GM12891 (cell line): ENCODE measurements around the gene DMD.

ENCODE experiments used
- PAX5 ChIP-seq: IDR thresholded peaks from 2 replicates; pipeline ENCODE4 v1.6.1; 2011; ENCODE audit warnings: low read length, moderate library complexity, mild to moderate bottlenecking; ENCODE audit not compliant: insufficient read depth, severe bottlenecking
- POLR2A ChIP-seq: IDR thresholded peaks from 2 replicates; pipeline ENCODE4 v1.6.1; 2011; ENCODE audit warnings: low read depth, low read length, control low read depth
- POLR2AphosphoS5 ChIP-seq: IDR thresholded peaks from 2 replicates; pipeline ENCODE4 v1.6.1; 2011; ENCODE audit warnings: low read depth, low read length, control low read depth
- TAF1 ChIP-seq: IDR thresholded peaks from 2 replicates; pipeline ENCODE4 v1.6.1; 2011; ENCODE audit warnings: low read depth, low read length, control low read depth

DNA sequence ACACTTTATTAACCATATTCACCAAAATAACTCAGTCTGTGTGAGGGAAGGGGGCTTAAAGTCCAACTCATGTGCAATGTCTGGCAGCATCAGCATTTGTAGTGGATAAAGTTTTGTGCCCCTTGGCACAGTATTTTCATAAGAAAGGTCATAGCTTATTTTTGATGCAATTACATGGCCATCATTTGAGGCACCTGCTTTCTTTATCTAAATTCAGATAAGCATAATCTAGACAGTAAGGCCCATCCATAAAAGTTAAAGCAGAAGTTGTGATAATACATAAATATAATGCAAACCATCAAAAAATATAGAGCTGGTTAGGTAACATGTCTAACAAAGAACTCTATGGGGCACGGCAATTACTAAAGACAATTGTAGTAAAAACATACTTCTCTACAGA, 763.7 kb downstream of the DMD start:
- TF ChIP-seq POLR2AphosphoS5 (no peak), POLR2A (no peak), TAF1 (no peak), PAX5 (no peak)
